HG03103 (cell line): ENCODE results near the gene DRD4.

Experiments used
- ATAC-seq: cut with Tn5 transposase; IDR thresholded peaks from one replicate; pipeline ENCODE4 v1.9.1; 2021; ENCODE audit warnings: low read depth; ENCODE audit not compliant: unreplicated experiment

DRD4 gene

GRCh38 chr11:620935-621814 lies 15.9 kb upstream of the DRD4 start:
- no peak for ATAC-seq

- ATAC-seq, result no peak
These were observed 15.2 kb upstream of the DRD4 start for GRCh38 chr11:621838-622237.

DNA sequence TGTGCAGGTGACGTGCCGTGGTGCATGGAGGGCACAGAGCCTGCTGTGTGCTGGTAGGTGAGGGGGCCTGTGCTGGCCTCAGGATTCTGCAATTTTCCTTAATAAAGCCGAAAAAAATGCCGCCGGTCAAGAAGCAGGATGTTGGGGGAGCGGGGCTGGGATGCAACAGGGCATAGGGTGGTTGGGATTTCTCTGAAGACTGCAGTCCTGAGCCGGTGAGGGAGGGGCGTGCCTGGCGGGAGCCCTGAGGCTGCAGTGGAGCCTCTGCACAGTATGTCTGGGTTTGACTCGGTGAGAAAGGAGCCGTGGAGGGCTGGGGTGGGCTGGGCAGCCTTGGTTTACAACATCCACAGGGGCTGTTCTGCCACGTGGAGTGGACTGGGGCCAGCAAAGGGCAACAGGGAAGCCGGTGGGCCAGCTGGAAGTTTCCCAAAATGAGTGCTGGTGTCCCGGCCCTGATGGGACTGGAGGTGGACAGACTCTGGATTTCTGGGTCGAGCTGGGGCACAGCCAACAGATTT lies 13.7 kb upstream of the DRD4 start:
- ATAC-seq, result no peak

DNA sequence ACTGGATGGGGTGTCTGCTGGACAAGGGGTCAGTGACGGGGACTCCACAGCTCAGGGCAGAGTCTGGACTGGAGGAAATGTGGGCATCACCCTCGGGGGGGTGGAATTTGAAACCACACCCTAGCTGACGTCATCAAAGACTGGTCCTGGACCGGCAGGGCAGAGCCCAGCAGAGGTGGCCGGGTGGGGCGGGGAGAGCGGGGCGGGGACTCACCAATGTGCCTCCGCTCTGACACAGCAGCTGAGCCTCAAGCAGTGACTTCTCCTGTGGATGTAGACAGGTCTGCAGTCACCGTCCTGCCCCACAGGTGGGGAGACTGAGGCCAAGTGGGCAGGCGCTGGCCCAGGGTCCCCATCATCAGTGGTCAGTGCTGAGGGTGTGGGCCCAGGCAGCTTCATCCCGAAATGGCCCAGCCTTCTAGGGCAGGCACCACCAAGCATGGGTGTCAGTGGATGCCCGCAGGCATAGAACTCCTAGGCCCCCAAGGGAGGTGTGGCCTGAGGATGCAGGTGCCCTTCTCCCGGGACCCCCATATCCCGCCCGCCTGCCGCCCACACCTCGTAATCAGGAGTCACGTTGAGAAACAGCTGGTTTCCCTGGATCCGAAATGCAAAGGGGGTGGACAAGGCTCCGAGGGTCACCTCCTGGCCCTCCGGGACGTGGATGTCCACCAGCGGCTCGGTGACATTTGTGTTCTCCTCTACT lies 12.9 kb upstream of the DRD4 start:
- no peak for ATAC-seq

- ATAC-seq, result no peak
These were observed 12.1 kb upstream of the DRD4 start, which contains the start of gene CDHR5 for GRCh38 chr11:624705-625635. Gene CDHR5 (minus strand): TSS chr11:624955. CDS start chr11:624902, 53 bp downstream.

DNA sequence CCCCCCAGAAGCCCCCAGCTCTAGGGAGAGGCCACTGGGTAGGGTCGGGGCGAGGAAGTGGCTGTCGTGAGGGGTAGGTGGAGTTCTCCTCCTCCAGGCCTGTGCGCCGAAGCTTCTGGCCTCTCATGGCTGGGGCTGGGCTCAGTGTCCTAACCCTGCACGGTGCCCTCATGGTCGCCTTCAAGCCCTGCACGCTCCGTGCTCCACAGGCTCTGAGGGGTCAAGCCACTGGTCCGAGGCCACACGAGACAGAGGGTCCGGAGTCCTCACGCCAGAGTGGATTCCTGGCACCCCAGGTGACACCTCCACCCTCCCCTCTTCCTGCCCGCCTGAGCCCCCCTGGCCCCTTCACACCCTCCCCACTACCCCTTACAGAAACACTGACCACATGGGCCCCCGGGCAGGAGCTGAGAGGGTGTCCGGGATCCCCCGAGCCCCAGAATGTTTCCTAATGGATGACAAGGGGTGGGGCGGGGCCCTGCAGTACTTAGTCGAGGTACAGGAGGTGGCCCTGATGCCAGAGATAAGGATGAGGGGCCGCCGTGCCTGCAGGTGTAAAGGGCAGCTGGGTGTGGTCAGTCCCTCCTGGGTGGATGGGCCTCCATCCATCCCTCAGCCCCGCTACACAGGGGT lies 11.3 kb upstream of the DRD4 start:
- ATAC-seq, result no peak

DNA sequence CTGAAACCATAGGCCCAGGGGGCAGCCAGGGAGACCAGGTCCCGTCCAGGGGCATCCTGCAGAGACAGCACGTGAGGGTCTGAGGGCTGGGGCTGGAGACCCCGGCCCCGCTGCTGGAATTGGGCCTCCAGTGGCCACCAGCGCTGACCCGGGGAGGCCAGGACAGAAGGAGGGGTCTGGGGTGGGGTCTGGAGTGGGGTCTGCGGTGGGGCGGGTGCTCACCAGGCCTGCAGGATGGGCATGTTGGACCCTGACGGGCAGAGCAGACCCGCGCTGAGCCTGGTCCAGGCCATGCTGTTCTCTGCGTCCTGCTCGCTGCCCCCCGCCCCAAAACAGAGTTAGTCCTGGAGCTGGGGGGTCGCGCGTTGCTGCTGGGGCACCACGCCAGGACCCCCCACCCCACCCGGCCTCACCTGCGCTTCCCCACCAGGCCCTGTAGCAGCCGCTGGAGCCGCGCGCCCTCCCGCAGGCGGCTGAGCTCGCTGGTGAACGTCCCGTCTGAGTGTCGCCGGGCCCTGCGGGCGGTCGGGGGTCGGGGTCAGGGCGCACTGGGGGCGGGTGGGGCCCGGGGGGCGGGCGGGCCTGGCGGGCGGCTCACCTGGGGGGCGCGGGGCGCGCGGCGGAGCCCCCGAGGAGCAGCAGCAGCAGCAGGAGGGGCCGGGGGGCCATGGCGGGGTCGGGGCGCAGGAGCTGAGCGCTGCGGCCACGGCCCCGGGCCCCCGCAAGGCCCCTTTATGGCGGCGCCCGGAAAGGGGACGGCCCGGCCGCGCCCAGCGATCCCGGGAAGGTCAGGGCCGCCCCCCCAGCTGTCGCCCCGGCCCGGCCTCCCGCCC lies 10.4 kb upstream of the DRD4 start, which contains the start of gene SCT:
Gene SCT (minus strand): TSS at position 707 of the 833 bp plus-strand sequence. CDS start 38 bp downstream, at position 669.
- no peak for ATAC-seq

GRCh38 chr11:627308-627576 lies 9.8 kb upstream of the DRD4 start:
- ATAC-seq, result no peak

DNA sequence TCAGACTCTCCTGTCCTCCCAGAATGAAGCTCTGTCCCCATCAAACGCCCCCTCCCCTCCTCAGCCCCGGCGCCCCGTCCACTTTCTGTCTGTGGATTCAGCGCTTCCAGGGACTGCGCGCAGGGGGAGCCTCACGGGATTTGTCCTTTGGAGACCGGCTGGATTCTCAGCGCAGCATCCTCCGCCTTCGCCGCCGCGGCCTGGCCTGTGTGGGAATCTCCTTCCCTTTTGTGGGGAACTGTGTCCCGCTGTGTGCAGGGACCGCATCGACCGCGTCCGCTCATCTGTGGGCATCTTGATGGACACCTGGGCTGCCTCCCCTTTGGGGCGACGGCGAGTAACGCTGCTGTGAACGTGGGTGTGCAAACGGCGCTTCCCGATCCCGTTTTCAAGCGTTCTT lies 9.0 kb upstream of the DRD4 start:
- no peak for ATAC-seq

DNA sequence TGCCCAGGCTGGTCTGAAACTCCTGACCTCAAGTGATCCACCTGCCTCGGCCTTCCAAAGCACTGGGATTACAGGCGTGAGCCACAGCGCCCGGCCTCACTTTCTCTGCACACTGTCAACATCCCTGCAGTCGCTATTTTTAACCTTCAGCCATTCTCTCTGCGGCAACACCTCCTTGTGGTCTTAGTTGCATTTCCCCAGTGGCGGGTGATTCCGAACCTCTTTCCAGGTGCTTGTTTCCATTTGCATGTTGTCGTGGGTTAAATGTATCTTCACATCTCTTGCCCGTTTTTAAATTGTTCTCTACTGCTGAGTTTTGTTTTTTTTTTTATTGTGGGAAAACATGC lies 7.9 kb upstream of the DRD4 start:
- ATAC-seq, result no peak

DNA sequence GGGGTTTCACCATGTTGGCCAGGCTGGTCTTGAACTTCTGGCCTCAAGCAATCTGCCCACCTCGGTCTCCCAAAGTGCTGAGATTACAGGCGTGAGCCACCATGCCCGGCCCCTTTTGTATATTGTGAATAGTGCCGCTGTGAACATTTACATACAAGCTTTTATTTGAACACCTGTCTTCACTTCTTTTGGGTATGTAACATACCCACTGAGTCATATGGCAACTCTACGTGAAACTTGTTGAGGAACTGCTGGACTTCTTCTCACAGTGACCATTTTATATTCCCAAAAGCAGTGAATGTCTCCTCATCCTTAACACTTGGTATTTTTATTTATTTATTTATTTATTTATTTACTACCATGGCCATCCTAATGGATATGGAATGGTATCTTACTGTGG lies 6.2 kb upstream of the DRD4 start:
- no peak for ATAC-seq

GRCh38 chr11:635945-636510 lies 1.0 kb upstream of the DRD4 start:
- no peak for ATAC-seq

GRCh38 chr11:637333-637592 lies 194 bp downstream of the DRD4 start:
- ATAC-seq, result no peak

DNA sequence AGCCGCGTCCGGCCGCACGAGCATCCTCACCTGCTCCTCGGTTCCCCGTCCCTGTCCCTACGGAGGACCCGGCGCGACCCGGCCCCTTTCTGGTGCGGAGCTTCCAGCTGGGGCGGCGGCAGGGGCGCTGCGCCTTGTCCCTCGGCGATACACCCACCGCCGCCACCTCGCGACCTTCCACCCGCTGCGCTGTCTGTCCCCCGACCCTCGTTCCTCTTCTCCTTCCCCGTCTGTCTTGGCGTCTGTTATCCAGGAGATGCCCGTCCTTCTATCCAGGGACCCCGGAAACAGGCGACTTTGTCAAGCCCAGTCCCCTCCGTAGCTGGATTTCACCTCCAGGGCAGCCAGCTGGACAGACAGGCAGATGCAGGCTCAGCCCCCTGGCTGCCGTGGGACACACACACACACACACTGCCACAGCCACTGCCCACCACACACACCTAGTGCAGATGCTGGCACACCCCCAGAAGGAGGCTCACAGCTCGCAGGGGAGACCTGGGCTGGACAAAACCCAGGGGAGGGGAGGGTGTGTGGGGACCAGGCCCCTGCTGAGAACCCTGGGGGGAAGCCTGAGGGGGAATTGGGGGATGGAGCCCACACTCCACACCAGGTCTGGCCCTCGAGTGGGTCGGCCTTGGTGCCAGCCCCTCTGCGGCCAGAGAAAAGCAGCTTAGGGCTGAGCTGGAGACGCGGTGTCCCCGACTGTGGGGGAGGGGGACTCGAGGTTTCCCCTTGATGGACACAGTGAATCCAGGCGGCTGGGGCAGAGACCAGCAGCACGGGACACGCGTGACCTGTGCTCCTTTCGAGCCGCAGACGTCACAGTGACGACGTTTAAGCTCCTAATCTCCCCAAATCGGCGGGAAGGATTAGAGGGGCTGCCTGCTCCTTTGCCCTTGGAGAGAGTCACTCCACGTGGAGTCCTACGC lies 788 bp downstream of the DRD4 start:
- no peak for ATAC-seq

GRCh38 chr11:638631-639331 lies 1.7 kb downstream of the DRD4 start:
- ATAC-seq, result no peak

GRCh38 chr11:639332-639955 lies 2.4 kb downstream of the DRD4 start:
- ATAC-seq, result no peak

DNA sequence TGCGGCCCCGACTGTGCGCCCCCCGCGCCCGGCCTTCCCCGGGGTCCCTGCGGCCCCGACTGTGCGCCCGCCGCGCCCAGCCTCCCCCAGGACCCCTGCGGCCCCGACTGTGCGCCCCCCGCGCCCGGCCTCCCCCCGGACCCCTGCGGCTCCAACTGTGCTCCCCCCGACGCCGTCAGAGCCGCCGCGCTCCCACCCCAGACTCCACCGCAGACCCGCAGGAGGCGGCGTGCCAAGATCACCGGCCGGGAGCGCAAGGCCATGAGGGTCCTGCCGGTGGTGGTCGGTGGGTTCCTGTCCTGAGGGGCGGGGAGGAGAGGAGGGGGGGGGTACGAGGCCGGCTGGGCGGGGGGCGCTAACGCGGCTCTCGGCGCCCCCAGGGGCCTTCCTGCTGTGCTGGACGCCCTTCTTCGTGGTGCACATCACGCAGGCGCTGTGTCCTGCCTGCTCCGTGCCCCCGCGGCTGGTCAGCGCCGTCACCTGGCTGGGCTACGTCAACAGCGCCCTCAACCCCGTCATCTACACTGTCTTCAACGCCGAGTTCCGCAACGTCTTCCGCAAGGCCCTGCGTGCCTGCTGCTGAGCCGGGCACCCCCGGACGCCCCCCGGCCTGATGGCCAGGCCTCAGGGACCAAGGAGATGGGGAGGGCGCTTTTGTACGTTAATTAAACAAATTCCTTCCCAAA lies 3.1 kb downstream of the DRD4 start:
- ATAC-seq, result no peak
